Activated naive CD8-positive, alpha-beta T cell treated with anti-CD3 and anti-CD28 coated beads, Interleukin-2, amount 50 U/mL, for 16 hours (primary cell): ENCODE measurements around the gene SP9.

Source experiments
- DNase-seq: peaks from one replicate; pipeline ENCODE4 v3.0.0-alpha.2; 2020; ENCODE audit warnings: low read depth, low spot score

Gene SP9

DNA sequence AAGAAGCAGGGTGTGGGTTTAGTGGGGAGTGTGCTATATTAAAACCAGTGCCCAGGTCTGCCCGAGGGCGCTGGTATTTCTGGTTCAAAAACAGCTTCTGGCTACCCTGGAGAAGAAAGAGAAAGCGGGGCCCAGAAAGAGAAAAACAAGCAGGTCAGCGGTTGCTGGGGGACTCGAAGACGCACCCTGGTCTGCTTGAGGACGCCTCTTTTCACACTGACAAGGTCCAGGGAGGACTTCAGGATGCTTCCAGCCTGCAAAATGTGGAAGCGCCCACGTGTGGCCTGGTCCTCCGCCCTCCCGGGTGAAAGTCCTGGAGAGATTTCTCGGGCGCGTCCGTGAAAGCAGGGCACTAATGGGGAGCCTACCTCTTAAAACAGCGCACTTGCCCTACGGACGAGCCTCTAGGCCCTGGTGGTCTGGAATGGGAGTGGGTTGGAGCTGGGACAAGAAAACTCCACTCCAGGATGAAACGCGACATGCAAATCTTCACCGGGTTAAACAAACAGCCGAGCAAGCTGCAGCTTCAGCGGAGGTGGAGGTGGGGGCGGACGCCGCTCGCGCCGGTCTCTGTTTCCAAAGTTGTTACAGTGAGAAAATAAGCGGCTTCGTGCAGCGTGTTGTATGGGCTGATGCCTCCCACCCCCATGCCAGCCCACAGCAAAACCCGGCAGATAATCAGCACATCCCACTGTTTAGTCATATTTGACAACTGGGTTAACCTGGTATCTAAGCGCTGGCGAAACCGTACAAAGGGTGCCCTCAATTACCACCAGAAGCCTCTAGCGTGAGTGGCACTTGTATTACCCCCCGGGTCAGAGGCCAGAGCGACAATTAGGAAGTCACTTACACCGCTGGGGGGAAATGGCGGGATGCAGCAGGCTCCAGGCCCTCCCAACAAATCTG, 1.1 kb upstream of the SP9 start:
- DNase-seq, result no peak

DNA sequence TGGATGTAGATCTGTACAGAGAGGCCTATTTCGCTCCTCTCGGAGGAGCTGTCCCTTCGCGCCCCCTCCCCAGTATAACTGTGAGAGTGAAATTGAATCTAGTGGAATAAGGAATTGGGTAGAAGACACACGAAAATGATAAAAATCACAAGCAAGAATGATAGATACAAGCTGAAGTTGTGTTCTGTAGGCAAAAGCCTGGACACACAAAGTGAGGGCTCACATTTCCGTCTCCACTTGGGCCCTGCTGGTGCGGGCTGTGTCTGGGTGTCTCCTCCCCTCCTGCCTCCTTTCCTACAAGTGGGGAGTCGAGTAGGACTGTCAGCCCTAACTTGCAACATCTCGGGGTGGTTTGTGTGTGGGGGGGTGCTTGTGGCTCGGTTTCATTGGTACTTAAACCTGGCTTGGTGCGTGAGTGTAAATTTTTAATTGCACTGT, 457 bp upstream of the SP9 start:
- no peak for DNase-seq

DNA sequence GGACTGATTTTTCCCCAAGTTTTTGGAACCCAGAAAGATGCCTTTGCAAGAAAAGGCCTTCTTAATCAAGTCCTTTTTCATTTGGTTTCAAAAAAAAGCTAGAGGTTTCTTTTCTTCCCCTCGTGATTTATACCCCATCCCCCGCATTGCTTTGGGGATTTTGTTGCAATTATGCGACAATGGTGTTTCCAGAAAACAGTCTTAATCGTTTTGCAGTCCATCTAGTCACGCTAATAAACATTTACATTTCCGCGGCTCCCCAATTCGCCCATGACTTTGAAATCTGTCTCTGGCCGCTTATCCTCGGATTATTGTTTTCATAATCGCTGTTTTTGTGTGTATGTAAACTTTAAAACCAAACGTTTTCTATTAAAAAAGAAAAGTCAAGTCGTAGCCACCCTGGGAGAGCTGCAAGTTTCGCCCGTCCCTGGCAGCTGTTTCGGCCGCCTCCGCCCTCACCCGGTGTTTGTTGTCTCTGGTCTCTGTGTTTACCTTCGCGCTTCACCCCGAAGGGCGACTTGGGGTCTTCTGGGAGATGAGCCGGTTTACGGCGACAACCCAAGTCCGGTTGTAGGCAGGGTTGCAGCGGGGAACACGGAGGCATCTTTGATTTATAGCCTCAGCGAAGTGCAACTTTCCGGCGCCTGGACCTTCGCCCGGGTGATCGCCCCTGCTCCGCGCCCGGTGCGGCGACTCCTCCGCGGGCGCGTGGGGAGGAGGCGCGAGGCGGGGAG, 667 bp downstream of the SP9 start:
- DNase-seq, result no peak

DNA sequence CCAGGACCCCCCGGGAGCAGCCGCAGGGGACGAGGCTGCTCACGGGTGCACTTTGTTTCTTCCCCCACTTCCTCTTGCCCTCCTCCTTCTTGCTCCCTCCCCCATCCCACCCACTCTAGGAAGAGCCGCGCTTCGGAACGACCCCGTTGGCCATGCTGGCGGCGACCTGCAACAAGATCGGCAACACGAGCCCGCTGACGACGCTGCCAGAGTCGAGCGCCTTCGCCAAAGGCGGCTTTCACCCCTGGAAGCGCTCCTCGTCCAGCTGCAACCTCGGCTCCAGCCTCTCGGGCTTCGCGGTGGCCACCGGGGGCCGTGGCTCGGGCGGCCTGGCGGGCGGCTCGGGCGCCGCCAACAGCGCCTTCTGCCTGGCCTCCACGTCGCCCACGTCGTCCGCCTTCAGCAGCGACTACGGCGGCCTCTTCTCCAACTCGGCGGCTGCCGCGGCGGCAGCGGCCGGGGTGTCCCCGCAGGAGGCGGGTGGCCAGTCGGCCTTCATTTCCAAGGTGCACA, 1.3 kb downstream of the SP9 start:
- no peak for DNase-seq

DNA sequence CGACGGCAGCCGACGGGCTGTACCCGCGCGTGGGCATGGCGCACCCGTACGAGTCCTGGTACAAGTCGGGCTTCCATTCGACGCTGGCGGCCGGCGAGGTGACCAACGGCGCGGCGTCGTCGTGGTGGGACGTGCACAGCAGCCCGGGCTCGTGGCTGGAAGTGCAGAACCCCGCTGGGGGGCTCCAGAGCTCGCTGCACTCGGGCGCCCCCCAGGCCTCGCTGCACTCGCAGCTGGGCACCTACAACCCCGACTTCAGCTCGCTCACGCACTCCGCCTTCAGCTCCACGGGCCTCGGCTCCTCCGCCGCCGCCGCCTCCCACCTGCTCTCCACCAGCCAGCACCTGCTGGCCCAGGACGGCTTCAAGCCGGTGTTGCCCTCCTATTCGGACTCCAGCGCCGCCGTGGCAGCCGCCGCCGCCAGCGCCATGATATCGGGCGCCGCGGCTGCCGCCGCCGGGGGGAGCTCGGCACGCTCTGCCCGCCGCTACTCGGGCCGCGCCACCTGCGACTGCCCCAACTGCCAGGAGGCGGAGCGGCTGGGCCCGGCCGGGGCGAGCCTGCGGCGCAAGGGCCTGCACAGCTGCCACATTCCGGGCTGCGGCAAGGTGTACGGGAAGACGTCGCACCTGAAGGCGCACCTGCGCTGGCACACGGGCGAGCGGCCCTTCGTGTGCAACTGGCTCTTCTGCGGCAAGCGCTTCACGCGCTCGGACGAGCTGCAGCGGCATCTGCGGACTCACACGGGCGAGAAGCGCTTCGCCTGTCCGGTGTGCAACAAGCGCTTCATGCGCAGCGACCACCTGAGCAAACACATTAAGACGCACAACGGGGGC, 2.0 kb downstream of the SP9 start:
- DNase-seq, result no peak

DNA sequence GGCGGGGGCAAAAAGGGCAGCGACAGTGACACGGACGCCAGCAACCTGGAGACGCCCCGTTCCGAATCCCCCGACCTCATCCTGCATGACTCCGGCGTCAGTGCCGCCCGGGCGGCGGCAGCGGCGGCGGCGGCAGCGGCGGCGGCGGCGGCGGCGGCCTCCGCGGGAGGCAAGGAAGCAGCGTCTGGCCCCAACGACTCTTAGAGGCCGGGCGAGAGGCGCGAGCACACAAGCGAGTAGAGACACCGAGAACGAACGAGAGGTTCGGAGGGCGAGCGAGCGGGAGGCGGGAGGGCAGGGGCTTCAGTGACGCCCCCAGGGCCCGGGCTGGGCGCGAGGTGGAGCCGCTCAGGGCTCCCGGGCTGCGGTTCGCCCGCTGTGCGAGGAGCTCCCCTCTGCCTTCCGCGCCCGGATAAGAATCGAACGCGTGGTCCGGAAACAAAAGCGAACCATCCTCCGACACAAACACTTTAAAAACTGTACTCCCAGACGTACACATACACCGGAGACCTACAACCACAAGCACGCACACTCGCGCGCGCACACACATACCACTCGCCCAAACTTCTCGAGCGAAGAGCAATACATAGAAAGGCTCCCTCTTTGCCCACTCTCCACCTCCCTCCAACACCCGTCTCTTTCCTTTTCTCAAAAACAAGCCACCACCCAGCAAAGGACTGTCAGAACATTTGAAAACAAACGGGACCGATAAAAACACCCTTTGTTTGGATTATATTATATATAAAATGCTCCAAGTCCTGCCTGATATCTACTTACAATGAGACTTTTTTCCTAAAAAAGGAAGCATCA, 2.8 kb downstream of the SP9 start:
- no peak for DNase-seq

DNA sequence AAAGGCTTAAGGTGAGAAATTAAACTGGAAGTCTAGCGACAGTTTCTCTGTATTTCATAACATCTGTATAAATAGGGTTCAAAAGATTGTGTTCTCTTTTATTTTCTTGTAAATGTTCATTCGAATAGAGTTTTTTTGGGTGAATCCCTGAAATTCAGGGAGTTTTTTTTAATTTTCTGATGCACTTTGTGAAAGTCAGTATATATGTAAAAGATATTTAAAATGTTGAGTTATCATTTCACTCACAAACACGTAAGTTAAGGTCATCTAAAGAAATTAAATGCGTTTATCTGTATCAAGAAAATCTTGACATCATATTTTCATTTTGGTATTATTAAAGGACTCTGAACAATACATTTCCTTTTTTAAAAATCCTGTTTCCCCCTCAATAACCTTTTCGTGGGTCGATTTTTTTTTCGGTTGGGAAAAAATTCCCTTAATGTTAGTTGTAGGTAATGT, 3.4 kb downstream of the SP9 start:
- no peak for DNase-seq

DNA sequence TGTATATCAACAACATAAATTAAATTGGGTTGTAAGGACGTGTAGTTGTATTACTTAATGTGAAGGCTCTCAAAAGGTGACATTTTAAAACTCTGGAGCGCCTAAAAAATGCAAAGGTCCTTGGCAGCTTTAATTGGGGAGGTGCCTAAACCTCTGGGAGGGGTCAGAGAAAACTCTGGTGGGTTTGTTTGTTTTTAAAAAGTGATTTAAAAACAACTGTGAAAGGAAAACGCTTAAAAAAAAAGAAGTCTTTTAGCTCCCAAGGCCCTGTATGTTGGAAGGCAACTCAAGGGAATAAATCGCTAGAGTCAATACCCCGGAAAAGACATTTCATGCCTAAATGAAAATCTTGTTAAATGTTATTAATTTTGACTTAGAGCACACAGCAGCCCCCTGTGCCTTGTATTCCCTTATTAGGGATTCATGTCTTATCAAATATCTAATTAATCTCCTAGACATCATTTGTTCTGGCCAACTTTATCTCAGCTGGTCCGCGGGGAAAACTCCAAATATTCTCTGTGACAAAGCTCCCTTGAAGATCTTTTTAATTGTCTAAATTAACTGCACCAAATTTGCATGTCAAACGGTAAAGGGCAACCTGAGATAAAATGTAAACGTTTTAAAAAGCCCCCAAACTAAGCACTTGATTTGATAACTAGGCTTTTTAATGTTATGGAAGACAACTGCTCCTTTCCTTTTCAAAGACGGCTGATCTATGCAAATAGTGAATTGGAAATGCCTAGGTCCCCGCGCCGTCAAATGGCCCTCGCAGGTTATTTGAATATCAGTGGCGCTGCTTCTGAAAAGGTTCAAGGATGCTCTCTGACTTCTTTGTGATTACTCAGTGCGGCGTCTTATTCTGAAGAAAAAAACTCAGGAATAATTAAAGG, 4.2 kb downstream of the SP9 start:
- no peak for DNase-seq

DNA sequence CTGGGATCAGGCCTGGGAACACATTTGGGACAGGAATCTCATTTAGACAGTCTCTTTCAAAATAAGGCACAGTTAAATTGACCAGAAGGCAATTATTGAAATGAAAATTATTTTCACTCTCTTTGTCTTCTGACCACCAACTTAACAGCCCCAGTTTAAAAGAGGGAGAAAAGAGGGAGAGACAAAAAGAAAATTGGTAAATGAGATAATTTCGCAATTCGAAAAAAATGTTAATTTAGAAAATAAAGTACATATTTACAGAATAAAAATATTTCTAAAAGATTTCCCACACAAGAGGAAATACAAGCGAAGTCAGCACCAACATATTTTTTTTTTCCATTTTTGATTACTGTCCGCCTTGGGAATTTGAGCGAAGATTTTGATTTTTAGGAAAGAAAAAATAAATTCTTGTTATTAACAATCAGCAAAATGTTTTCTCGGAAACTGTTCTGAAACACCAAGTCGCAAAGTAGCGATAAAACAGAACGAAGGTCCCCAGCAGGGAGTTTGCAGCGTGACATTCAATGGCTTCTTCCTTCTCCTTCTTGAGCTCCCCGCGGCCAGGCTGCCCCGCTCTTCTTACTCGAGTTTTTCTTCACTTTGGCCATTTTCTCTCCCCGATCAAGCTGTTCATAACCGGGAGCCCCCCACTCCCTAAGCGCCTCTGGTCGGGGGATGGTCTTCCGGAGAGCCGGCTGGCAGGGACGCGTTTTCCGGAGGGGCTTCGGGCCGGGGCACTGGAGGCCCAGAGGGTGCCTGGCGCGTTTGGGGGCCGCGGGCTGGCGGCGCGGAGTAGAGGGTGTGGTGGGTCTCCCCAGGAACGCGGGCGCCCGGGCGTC, 5.0 kb downstream of the SP9 start:
- no peak for DNase-seq

DNA sequence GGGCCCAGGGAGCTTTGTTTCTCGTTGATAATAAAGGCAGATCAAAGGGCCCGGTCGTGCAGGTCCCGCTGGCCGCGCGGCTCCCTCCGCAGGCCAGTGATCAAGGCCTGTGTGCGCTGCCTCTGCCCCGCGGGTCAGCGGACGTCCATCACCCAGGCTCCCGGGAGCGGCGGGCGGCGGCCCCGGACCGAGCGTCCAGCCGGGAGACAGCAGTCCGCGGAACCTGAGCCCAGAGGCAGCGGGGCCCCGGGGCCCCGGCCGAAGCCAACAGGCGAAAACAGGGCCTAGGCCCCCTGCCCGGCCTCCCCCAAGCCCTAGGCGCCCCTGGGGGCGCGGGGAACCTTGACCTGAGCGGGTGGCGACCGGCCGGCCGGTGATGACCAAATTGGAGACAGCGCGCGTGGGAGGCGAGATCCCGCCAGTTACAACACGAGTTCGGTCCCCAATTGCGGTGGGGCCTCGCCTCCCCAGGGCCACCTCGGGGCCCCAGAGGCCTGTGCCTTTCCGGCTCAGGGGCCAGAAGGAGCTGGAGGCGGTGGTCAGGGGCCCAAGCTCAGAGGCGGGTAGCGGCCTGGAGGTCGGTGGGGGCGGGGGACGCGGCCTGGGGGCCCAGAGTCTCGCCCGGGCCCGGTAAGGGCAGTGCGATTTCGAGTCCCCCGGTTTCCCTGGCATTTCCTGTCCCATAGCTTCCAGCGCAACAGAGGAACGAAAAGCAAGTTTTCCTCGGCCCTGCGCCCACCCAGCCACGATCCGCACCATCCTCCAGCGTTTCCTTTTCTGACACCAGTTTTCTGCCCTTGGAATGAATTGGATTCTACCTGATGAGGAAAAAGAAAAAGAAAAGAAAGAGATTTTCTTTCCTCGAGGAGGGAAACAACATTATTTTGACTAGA, 5.9 kb downstream of the SP9 start:
- no peak for DNase-seq

DNA sequence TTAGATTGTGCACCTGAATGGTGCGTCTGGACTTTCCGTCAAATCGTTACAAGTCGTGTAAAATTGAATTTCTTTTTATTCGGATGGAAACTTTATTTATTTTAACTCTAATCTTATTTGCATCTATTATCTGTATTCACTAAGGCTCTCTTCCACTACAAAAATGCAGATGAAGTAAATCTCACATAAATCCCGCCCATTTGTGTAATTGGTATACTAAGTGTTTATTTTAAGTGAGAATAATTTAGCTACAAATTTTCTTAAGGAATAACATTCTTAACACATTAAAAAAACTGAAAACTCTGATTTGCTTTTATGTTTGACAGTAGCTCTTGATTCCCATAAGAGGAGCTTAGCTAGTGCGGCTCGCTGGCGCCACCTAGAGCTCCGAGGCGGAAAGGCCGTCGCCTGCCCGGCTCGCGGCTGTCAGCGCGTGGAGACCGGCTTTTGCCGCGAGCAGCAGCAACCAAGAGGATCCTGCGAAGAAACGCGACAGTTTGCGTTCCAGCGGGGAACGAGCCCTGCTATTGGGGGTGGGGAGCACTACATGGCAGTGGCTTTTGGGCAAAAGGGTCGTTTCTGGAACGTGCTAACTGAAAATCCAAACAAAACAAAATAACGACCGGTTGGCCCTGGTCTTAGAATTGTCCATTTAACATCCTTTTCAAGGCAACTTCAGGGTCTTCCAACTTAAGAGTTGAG, 6.7 kb downstream of the SP9 start:
- DNase-seq, result peak; percentile 78

DNA sequence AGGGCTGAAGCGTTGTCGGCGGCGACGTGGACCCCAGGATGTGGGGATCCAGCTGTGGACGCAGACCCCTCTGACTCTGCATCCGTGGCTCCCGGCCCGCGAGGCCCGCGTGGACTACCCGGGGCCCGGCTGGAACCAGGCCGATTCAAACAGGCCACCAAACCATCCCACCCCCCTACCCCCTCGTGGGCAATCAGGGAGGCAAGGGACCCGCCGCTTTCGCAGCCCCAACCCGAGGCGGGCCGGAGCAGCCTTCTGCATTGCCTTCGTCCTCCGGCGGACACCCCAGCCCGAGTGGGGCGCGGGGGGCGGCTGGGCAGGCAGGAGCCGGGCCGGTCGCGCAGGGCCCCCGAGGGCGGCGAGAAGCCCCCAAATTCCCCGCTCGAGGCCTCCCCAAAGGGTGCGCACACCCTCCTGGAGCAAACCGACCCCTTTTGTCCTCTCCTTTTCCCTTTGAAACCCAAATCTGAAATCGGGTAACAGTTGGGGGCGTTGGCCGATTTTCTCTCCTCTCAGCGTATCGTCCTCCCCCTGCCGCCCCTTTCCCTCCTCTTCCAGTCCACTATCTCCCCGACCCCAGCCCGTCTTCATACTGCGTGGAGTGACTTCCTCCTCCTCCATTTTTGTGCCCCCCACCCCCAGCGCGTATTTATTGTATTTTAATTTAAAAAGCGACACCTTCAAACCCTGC, 7.4 kb downstream of the SP9 start:
- no peak for DNase-seq

DNA sequence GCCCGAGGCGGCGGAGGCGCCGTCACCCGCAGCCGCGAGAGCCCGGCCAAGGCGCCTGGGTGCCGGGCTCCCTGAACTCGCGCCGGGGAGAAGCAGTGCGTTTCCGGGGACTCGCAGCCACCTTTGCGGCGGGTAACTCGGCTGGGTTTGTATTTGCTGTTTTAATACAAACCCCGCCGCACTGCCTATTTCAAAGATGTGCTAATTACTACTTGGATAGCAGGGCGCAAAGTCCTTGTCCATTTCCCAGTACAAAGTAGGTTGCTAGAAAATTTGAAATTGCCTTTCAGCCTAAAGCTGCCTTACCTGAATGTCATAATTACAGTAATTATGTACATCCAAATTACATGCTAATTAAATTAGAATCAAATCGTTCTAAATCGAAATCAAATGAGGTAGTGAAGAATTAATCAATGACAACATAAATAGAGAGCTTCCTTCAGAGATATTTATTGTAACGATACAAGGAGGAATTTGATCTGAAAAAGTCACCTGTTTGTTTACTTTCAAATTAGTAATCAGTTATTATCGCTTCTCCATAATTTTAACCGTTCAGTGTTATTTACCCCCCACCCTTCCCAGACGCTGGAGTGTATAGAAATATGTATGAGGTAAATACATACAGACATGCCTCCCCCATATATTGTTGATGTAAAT, 8.1 kb downstream of the SP9 start:
- DNase-seq, result no peak

DNA sequence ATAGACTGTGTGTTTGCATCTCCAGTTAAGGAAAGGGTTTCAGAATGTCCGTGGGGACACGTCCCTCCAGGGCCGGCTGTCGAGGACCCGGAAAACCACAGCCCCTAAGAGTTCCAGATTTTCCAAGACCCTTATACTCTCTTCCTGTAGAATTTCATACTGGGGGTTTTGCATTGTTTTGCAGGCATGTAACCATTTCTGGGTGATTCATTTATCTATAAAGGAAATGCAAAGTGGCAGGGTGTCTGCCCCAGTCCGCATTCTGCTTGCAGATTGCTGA, 8.5 kb downstream of the SP9 start:
- no peak for DNase-seq

DNA sequence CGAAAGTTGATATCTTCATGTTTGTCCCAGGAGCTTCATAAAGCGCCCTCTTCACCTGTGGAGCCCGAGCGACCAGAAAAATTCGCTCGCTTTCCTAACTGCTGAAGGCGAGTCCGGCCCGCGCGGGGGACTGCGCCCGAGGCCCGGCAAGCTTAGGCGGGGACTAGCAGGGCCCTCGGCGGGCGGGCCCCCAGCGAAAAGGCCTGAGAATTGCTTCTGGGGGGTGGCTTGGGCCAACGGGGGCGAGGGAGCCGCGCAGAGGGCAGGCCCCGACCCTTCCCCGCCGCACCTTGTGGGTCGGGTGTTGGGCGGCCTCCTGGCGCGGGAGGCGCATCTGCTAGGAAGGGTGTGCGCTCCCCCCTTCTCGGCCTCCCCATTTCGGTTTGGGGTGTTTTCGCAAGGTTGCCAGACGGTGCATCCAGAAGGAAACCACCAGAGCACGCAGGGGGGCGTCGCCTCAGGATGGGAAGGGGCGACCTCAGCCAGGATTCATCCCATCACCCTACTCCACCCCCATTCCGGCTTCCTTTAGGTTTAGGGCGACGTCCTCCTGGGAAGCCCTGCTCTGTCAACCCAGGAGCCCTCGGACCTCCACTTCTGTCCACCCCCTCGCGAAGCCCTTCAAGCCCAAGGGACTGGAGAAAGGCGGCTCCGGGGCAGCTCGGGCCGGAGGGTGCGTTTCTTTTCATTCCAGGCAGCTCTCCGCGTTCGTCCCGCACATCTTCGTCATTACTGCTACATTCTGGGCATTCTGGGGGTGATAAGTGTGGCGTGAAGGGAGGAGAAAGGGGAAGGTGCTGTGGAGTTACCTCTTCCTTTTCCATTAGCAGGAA, 9.1 kb downstream of the SP9 start:
- DNase-seq, result no peak
